GM13976 (cell line): ENCODE data around the gene FOXD4L4.
"Not testable (repeated sequence)": the region's sequence is repeated elsewhere in the genome, so short reads cannot be mapped to it uniquely, and the experiment has no call there.

ENCODE experiments used
- DNase-seq: peaks from one replicate; pipeline ENCODE4 v3.0.0; 2012; ENCODE audit warnings: low spot score
- in situ Hi-C: fragments of 300-500 bp; cut with MboI; formaldehyde crosslinking; loops from one replicate; pipeline ENCODE4 v1.12.0; 2022; ENCODE audit warnings: low sequenced_read_pairs, mixed read lengths, inconsistent platforms; ENCODE audit not compliant: unreplicated experiment

FOXD4L4 gene

GRCh38 chr9:65737096-65737564, at the start of gene FOXD4L4:
FOXD4L4 (plus strand) TSS chr9:65737146; CDS start chr9:65737146, 0 bp downstream.
- in situ Hi-C loops, DNase-seq: not testable (repeated sequence)

DNA sequence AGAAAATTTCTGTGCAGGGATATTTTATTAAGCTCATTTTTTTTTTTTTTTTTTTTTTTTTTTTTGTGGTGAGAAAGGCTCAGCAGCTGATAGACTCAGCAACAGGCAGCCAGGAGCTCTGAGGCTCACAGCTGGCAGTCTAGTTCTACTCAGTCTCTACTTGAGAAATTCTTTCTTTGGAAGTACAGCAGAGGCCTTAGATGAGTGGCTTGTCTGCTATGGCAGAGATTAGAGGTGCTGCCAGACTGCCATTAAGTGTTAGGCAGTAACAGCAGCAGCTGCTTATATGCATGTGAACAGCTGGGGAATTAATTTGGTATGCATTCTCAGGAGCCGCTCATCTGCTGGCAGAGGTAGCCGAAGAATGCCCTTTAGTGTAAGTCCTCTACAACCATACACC, 33.4 kb upstream of the FOXD4L4 start:
- DNase-seq, in situ Hi-C loops: not testable (repeated sequence)

GRCh38 chr9:65714445-65714844, 22.5 kb upstream of the FOXD4L4 start:
- in situ Hi-C loops = not testable (repeated sequence)

DNA sequence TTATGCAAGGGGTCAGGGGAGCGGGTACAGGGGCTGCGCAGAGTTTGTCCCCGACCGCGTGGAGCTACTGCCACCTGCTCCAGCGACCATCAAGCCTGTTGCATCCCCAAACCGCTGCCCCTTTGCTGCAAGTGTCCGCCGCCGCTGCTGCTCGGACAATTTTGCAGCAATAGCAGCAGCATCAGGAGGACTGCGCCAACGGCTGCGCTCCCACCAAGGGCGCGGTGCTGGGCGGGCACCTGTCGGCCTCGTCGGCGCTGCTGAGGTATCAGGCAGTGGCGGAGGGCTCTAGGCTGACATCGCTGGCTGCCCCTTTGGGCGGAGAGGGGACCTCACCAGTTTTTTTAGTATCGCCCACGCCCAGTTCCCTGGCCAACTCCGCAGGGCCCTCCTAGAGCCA, 1.2 kb downstream of the FOXD4L4 start:
- in situ Hi-C loops = not testable (repeated sequence)

More at GRCh38 chr9:65714445-65714844, 22.5 kb upstream of the FOXD4L4 start:
- not testable (repeated sequence) for DNase-seq

More for the DNA sequence above, 1.2 kb downstream of the FOXD4L4 start:
- DNase-seq = not testable (repeated sequence)
